Stimulated activated naive CD8-positive, alpha-beta T cell treated with anti-CD3 and anti-CD28 coated beads, Interleukin-15, Interleukin-2, amounts not matched to agents 100 U/mL and 50 U/mL, for 24 hours (primary cell): ENCODE results near the gene EIF2B1.
"Not testable (repeated sequence)": the region's sequence is repeated elsewhere in the genome, so short reads cannot be mapped to it uniquely, and the experiment has no call there.

Experiments used
- ATAC-seq: fragments of 150-1000 bp; cut with Tn5 transposase; one replicate; pipeline ENCODE4 v1.10.0; 2021
- DNase-seq: peaks from one replicate; pipeline ENCODE4 v3.0.0; 2021

EIF2B1 gene

GRCh38 chr12:123617580-123617979, 15.9 kb downstream of the EIF2B1 start:
- no peak for DNase-seq
- ATAC-seq = no peak

DNA sequence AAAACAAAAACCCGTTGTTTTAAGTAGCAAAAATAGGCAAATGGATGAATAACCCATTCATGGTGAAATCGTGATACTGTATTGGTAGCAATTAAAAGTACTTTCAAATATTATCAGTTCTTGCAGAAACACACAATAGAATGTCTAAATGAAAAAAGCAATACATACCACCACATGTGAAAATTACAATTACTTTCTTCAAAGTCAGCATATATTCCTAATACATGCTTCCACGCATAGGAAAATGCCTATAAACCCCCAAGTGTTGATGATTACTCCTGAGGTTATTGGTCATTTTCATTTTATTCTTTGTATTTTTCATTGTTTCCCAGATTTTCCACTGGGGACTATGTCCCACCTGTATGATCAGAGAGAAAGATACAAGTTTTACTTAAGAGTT, 16.3 kb downstream of the EIF2B1 start:
- ATAC-seq = no peak

DNA sequence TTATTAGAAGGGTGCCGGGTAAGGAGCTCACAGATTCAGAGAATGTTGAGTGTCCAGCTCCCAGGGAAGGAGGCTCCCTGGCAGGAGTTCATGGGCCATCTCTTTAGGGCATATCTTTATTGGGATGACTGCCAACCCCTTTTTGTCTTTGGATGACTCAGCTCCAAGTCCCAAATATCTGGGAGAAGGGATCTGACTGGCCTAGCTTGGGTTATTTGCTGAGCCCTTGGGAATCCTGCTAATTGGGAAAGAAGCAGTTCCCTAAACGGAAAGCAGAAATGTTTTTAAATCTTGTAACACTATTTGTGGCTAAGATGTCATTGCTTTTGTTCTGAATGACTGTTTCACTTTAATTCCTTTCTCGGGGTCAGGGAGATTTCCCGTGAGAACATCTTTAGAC, 19.0 kb downstream of the EIF2B1 start:
- ATAC-seq = no peak
- no peak for DNase-seq

More for the DNA sequence above, 16.3 kb downstream of the EIF2B1 start:
- no peak for DNase-seq

- ATAC-seq (peak; percentile 83), DNase-seq (no peak)
Observed at GRCh38 chr12:123614110-123614509, 19.4 kb downstream of the EIF2B1 start.

DNA sequence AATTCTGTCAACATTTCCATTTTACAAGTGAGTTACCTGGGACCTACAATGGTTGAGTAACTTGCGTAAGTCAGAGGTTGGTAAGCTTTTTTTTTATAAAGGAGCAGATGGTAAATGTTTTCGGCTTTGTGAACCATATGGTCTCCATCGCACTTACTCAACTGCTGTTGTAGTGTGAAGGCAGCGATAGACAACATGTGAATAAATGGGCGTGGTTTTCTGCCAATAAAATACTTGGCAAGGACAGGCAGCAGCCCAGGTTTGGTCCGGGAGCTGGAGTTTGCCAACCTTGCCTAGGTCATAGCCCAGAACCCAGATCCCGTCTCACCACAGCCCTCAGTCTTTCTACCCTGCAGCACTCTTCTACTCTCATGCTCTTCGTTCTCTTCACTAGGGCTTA, 25.3 kb downstream of the EIF2B1 start:
- ATAC-seq = no peak

DNA sequence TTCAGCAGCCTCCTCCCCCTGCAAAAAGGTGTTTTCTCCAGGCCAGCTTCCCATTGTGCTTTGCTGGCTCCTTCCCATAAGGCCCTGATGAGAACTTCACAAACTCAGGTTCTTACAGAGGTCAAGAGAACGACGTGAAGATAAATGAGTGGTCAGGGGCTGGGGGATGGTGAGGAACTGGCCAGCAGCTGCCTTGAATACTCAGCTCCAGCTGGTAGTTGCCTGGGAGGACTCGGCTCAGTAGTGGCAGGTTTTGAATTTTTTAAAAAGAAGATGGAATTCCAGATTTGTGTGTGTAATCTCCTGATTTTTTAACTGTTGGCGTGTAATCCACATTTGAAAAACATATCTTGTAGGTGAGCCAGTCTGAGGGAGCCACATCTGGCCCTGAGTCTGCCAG, 25.7 kb downstream of the EIF2B1 start:
- no peak for DNase-seq
- ATAC-seq = no peak

More for the DNA sequence above, 25.3 kb downstream of the EIF2B1 start:
- no peak for DNase-seq

DNA sequence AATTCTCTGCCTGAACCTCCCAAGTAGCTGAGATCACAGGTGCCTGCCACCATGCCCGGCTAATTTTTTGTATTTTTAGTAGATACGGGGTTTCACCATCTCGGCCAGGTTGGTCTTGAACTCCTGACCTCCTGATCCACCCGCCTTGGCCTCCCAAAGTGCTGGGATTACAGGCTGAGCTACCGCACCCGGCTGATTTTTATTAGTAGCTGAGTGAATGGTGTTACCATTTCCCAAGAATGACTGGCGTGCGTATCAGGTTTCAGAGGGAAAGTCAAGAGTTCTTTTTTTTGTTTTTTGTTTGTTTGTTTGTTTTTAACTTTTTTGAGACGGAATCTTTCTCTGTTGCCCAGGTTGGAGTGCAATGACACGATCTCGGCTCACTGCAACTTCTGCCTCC, 30.0 kb downstream of the EIF2B1 start:
- not testable (repeated sequence) for DNase-seq, ATAC-seq

- DNase-seq (no peak), ATAC-seq (no peak)
Observed at GRCh38 chr12:123602651-123603195, 30.8 kb downstream of the EIF2B1 start.

DNA sequence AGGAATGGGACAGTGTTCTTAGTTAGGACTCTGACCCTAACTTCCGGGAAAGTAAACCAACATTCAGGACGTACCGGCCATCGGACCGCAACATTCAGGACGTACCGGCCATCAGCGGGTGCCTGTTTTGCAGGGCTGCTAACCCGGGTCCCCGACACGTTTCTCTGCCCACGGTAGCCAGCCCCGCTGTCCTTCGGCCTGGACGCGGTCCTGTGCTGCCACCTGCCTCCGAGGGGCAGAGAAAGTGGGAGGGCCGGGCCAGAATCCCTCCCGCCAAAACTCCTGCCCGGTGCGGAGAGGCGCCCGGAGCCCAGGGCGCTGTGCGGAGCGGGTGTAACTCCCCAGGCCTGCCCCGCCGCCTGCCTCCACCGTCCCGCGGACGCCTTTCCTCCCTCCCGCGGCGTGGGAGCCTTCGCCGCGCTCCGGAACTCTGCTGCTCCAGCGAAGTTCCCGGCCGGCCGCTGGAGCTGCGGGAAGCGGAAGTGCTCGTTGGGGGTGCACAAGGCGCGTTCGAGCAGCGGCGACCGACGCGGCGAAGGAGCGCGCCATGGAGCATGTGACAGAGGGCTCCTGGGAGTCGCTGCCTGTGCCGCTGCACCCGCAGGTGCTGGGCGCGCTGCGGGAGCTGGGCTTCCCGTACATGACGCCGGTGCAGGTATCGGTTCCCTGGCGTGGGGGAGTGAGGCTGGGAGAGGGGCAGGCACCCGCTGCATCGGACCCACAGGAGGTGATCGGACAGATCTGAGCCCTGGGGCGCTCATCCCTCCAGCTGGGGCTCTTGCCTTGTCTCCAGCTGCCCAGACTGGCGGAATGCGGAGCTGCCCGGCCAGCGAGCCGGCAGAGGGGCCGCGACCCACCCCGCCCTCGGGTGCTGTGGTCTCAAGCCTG, 31.6 kb downstream of the EIF2B1 start, which contains the start of gene DDX55:
Gene DDX55 (plus strand): TSS at position 498 of the 888 bp plus-strand sequence. CDS start 50 bp downstream, at position 548.
- ATAC-seq (peak; percentile 96), DNase-seq (peak; percentile 88)

DNA sequence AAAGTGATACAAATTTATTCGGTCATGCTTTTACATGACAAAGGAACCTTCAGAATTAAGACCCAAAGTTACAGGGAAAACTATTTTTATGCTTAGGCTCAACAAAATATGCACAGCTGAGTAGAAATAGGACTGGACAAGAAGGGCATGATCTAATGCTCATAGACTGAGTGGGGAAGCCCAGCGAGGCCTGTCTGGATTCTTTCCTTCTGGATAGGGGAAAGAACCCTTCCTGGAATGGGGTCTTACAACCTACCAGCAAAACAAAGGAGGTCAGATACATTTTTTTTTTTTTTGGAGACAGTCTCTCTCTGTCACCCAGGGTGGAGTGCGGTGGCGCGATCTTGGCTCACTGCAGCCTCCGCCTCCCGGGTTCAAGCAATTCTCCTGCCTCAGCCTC, 33.8 kb downstream of the EIF2B1 start:
- ATAC-seq (no peak), DNase-seq (no peak)

DNA sequence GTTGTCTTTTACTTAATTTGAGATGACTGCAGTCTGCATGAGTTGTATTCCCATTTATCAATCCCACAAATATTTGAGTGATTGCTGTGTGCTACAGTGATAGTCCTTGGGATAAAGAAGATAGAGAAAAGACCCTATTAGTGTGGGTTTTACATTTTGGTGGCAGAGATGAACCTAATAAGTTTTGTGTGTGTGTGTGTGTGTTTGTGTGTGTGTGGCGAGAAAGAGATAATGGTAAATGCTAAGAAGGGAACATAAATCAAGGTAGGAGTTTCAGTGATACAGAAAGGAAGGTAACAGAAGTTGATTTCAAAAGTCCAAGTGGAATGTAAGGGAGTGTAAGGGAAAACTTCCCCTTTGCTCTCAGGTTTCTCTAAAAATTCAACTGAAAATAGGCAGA, 34.2 kb downstream of the EIF2B1 start:
- ATAC-seq = no peak
- DNase-seq = no peak

DNA sequence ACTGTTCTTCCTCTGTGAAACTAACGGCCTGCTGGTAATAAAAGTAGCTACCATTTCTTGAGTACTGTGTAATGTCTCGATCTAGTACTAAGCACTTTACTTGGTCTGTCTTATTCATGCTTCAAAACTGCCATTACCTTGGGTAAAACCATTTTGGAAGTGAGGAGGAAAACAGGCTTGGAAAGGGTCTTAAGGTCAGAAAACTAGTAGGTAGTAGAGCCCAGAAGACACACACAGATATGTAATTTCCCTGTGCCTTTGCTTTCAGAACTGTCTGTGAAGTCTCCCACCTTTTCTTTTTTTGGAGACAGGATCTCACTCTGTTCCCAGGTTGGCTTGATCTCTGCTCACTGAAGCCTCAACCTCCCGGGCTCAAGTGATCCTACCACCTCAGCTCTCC, 35.0 kb downstream of the EIF2B1 start:
- ATAC-seq = no peak
- no peak for DNase-seq

GRCh38 chr12:123597100-123597499, 36.4 kb downstream of the EIF2B1 start:
- DNase-seq = no peak

GRCh38 chr12:123595729-123596128, 37.8 kb downstream of the EIF2B1 start:
- ATAC-seq (no peak), DNase-seq (no peak)

More at GRCh38 chr12:123597100-123597499, 36.4 kb downstream of the EIF2B1 start:
- ATAC-seq = no peak

DNA sequence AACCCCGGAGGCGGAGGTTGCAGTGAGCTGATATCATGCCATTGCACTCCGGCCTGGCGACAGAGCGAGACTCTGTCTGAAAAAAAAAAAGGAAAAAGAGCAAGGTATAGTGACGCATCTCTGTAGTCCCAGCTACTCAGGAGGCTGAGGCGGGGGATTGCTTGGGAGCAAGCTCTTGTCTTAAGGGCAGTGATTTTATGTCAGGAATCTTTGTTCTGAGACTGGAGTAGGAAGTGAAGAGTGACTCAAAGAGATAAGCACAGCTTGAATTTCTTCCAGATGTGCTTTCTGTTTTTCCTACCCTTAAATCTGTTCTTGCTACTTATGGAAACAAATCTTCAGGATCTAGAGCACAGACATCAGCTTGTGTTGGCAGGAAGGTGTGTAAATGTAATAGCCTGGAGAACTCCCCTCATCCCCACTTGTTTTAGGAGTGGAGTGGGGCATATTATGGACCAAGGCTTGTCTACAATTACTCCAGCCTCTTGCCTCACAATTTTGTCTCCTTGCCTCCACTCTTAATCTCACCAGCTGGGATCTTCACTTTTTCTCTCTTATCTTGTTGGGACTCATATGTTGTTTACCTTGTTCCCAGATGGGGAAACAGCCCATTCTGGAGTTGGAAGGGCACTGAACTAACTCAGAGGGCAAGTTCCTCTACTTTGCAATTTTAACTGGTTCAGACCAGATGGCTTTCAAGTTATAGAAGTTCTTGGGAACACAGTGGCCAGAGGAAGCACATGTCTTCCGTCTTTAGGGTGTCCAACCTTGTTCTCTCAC, 41.6 kb downstream of the EIF2B1 start:
- no peak for DNase-seq
- no peak for ATAC-seq

DNA sequence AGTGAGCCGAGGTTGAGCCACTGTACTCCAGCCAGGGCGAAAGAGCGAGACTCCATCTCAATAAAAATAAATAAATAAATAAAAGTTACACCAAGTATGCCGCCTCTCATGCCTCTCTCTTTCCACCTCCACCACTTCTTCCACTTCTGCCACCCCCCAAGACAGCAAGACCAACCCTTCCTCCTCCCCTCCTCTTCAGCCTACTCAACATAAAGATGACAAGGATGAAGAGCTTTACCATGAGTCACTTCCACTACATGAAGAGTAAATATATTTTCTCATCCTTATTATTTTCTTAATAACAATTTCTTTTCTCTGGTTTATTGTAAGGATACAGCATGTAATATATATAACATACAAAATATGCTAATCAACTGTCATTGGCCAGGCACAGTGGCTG, 52.7 kb downstream of the EIF2B1 start:
- ATAC-seq (no peak), DNase-seq (no peak)

DNA sequence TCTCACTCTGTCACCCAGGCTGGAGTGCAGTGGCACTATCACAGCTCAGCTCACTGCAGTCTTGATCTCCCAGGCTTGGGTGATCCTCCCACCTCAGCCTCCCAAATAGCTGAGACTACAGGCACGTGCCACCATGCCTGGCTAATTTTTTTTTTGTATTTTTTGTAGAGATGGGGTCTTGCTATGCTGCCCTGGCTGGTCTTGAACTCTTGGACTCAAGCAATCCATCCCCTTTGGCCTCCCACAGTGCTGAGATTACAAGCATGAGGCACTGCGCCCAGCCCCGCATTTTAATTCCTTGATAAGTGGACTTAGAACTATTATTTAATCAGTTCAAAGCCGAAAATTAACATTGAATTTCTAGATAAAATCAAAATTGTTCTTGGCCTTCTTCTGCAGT, 54.7 kb downstream of the EIF2B1 start:
- not testable (repeated sequence) for DNase-seq, ATAC-seq

DNA sequence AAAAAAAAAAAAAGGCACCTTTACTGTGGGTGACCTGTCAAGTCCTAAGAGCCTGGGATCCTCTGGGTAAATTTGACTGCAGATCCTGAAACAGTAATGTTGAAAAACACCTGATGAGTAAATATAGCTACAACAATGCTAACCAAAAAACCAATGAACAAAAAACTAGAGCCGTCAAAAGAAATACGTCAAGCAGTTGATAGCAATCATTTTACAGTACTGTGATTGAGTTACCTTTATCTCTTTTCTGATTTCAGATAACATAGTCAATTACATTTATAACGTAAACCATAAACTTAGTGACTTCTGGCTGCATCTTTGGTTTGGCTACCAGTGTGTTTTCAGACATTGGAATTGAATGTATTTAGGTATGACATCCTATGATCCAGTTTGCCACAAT, 55.2 kb downstream of the EIF2B1 start:
- no peak for ATAC-seq
- DNase-seq = no peak

- ATAC-seq (no peak), DNase-seq (no peak)
Observed at GRCh38 chr12:123576611-123577010, 56.9 kb downstream of the EIF2B1 start.

DNA sequence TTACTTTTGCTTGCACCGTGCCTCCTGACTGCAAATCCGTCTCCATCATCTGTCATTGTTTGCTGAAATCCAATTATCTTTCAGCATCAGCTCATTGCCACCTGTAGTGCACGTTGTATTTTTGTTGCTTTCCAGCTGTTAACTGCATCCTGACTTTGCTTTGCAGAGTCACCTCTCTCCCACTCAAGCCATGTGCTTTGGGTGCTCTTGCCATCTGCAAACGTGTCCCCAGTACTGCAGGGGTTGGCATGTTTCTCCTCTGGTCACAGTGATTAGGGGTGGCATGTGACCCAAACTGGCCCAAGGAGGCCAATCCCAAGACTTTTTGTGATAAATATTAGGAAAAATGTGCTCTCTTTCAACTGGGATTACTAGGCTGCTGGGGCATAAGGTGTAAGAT, 59.6 kb downstream of the EIF2B1 start:
- ATAC-seq = no peak

DNA sequence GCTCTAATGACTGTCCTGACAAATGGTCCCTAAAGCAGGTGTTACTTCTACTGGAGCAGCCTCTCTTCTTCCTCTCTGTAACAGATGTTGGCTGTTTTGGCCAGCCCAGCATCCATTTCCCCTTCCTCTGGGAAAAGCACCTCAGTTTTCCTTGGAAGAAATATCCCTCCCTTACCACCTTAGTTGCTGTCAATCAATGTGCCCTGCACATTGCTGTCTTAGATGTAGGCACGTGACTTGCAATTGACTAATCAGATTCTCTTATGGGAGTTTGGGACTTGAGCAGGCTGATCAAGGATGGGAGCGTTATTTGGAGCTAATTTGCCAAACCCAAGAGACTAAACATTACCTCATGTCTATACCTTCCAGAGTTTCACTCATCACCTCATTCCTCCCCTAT, 61.1 kb downstream of the EIF2B1 start:
- DNase-seq (no peak), ATAC-seq (no peak)

More for the DNA sequence above, 59.6 kb downstream of the EIF2B1 start:
- no peak for DNase-seq

DNA sequence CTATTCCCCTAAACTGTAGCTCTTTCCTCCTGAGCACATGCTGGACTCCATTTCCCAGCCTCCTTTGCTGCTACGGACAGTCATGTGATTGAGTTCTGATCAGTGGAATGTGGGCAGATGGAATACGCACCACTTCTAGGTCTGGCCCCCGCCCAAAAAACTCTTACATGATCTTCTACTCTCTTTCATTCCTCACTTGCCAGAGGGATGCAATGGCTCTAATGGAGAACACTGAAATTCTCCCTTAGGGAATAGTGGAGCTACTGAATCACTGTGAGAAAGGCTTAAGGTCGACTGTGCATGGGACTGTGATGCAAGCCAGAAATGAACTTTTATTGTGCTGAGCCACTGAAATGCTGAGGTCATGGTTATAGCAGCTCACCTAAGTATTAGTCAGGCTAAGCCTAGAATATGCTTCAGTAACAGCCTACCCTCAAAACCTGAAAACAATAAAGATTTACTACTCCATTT, 62.1 kb downstream of the EIF2B1 start:
- DNase-seq (no peak), ATAC-seq (no peak)
